GM19455 (cell line): ENCODE data around the gene TFIP11.
A peak's percentile ranks its signal among the peaks of the same experiment; 100 is the strongest.

Experiments
- ATAC-seq: cut with Tn5 transposase; IDR thresholded peaks from one replicate; pipeline ENCODE4 v1.9.1; 2021; ENCODE audit not compliant: unreplicated experiment

TFIP11 gene

DNA sequence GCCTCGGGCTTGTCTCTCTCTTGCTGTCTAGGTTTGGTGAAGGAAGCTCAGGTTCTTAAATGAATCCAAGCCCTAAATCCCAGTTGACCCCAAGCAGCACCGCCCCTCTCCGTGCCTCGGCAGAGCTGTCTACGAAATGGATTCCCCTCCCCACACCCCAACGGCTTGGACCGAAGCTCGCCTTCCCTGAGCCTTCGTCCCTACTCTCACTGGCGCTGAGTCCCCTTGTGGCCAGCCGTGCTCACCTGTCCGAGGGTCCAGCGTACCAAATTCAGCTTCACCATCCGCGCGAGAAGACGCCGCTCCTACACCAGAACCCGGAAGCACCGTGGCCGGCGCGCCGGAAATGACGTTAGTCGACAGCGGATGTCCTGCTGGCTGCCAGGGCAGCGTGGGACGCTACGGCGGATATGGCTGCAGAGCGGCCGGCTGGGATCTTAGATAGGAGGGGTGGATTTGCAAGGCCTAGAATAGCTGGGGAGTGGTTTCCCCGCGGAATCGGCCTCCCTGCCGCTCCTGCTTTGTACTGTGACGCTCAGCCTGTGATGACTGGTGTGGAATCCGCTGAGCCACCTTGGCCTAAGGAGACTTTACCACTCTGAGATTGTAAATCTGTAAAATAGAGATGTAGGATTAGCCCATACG lies at the start of gene TFIP11:
Gene TFIP11 (minus strand): TSS at position 325 of the 645 bp plus-strand sequence. CDS start 2,201 bp downstream, outside the sequence.
- ATAC-seq = peak; percentile 90

DNA sequence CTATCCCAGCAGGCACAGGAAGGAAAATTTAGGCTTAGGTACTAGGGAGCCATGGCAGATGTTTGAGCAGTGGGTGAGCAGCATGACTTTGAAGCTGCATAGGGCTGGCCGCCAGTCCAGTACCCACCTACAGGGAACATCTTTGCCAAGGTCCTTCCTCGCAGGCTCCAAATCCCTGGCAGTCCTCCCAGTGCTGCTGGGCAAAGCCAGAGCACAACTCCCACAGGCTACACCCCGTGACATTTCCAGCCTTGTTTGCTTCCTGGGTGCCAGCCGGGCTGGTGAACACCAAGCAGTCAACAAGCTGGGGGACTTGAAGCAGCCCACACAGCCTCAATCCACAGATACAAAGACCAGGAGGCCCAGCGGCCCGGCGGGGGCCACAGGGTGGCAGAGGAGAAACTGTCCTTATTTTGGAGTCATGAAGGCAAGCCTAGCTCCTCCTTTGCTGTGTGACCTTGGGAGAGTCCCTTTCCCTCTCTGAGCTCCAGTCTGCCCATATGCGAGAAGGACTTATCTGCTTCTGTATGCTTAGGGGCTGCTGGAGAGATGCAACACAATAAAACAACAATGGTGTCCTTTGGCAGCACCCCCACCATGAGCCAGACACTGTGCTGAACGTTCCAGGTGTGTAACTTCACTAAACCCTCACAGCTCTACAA lies 49.6 kb upstream of the TFIP11 start:
- no peak for ATAC-seq

DNA sequence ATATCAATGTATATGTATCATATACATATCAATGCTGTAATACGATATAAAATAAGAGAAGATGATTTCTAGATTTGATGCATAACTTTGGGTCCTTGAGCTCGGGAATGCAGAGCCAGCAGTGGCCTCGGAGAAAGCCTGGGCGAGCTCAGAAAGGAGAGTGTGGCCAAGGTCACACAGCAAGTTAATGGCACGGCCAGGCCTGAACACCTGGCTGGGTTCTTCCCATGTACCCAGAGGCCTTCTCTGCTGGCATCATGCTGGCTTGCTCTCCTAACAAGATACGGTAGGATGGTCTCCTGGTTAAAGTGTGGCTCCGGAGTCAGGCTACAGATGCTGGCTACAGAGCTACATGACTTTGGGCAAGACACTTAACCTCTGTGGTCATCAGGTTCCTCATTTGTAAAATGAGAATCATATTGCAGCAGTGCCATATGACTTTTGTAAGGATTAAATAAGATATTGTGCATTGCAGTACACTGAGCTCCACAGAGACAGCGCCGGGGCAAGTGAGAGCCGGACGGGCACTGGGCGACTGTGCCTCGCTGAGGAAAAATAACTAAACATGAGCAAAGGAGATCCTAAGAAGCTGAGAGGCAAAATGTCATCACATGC lies 47.8 kb upstream of the TFIP11 start:
- ATAC-seq = no peak

DNA sequence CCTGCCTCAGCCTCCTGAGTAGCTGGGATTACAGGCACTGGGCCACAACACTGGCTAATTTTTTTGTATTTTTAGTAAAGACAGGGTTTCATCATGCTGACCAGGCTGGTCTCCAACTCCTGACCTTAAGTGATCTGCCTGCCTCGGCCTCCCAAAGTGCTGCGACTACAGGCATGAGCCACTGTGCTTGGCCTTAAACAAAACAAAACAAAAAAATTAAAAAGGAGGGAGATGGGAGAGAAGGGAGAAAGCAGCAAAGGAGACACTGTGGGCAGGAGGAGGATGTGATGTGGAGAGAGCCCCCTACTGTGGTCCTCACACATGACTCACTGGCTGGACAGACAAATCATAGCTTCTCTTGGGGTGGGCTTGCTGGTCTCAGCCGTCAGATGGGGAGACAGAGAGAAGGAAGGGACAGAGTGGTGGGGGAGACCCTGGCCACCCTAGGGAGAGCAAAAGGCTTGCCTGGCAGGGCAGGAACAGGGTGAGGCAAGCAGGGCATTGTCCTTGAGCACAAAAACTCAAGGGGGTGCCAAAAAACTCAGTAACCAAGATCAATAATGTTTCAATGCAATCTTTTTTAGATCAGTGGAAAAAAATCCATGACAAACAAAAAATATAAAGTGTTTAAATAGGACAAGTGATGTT lies 46.1 kb upstream of the TFIP11 start:
- no peak for ATAC-seq

DNA sequence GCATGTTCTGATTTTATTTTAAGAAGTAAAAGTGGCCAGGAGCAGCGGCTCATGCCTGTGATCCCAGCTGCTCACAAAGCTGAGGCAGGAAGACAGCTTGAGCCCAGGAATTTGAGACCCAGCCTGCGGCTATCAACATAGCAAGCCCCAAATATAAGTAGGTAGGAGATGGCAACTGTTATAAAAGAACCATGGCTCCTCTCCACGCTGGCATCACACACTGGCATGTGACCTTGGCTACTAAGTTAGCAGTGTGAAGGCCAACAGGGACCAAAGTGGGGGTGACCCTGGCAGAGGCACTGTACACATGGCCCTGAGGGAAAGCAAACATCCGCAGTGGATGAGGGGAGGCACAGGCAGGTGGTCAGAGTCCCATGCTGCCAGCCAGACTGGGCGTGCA lies 44.6 kb upstream of the TFIP11 start:
- no peak for ATAC-seq

DNA sequence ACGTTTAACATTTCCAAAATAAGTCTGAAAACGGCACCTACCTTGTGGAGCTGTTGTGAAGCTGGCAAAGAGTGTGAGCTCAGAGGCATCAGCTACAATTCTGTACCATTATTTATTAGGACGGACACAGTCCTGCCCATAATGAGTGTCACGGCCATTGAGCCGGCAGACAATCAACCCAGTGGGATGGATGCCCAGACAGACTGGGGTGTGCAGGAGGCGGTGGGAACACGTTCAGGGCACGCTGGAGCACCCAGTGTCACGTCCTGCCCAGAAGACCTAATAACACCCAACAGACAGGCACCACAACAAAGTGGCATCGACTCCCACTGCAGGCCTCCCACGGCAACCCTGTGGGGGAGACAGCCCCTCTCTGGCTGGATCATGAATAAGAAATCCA lies 43.2 kb upstream of the TFIP11 start:
- no peak for ATAC-seq

DNA sequence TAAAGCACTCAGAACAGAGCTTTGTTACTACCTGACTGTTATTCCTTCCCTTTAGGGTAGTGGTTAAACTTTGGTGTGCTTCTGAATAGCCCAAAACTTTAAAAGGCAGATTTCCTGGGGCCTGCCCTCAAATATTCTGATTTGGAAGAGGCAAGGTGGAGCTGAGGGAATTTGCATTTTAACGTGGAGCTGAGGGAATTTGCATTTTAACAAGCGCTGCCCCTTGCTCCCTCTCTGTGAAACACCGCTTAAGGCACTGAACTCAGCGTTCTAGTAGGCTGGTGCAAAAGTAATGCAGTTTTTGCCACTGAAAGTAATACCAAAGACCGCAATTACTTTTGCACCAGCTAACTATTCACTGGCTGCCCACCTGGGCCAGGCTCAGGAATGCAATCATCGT lies 42.7 kb upstream of the TFIP11 start:
- no peak for ATAC-seq

DNA sequence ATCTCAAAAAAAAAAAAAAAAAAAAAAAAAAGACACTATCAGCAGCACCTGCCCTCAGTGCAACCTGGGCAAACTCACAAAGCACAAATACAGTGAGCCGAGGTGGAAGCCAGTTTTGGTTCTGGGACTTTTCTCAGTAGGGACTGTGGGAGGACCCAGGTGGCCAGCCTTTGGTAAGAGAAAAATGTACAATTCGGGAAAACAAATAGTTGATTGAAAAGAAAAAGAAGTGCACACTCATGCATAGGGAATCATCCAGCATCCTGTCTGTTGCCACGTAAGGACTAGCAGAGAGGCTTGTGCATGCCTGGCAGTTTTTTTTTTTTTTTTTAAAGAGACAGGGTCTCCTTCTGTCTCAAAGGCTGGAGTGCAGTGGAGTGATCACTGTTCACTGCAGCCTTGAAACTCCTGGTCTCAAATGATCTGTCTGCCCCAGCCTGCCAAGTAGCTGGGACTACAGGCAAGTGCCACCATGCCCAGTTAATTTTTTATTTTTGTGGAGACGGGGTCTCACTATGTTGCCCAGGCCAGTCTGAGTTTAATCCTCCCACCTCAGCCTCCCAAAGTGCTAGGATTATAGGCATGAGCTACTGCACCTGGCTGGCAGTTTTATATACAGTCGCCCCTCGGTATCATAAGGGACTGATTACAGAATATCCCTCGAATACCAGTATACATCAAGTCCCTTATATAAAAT lies 40.9 kb upstream of the TFIP11 start:
- ATAC-seq = no peak

DNA sequence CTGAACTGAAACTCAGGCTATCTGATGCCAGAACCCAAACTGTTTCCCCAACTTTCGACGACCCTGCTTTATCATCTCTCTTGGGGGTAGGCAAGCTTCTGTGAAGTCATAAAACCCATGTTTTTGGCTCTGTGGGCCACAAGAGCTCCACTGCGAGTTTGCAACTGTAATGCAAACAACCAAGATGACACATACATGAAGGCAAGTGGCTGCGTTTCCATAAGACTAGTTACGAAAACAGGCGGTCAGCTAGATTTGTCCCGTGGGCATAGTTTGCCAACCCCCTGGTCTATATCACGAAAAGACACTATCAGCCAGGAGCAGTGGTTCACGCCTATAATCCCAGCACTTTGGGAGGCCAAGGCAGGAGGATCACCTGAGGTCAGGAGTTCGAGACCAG lies 40.2 kb upstream of the TFIP11 start:
- ATAC-seq = no peak

DNA sequence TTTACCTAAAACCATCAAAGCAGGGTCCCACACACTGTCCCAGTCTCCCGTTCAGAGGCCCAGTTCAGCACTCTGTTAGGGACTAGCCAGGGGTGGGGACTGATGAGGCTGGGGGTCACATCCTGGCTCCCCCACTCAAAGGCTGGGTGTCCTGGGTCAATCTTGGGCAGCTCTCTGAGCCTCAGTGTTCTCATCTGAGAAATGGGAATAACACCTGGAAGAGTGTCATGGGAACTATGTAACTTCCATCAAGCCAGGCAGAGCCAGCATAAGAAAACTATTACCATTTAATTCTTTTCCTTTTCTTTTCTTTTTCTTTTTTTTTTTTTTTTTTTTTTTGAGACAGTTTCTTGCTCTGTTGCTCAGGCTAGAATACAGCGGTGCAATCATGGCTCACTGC lies 39.3 kb upstream of the TFIP11 start:
- no peak for ATAC-seq

DNA sequence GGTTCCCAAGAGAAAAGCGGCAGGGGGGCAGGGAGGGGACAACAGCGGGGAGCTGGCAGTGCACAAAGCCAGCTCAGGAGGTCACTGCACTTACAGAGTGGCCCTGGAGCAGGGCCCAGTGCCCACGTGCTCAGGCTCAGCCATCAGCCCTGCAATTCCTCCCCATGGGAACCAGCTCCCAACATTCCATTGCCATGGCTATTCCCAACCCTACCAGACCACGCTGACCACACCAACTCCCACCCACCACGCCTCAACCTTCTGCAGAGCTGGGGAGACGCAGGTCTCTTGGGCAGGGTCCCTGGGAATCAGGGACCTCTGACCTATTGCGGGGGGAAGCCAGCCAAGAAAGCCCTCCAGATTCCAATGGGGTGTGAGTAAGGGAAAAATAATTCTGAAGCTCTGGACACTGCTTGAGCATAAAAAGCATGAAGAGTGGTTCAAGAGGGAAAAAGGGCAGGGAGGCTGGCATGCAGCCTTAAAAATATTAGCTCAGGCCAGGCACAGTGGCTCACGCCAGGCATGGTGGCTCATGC lies 38.3 kb upstream of the TFIP11 start:
- ATAC-seq = no peak

DNA sequence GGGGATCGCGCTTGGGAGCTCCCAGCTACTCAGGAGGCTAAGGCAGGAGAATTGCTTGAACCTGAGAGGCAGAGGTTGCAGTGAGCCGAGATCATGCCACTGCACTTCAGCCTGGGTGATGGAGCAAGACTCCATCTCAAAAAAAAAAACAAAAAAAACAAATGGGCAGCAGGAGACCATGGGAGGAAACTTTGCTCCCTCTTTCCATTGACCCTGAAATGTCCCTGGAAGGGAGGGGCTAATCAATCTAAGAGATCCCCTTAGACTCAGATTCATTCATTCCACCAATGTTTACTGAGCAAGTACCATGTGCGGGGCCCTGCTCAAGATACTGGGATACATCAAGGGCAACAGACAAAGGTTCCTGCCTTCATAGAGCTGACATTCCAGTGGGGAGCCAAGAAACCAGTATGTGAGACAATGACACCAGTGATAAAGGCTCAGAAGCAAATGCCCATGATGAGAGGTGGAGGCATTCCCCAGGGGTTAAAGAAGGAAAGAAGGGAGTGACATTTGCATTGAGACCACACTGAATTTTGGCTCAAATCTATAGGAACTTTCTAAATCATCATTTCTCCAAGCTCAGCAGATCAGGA lies 37.7 kb upstream of the TFIP11 start:
- ATAC-seq = no peak

DNA sequence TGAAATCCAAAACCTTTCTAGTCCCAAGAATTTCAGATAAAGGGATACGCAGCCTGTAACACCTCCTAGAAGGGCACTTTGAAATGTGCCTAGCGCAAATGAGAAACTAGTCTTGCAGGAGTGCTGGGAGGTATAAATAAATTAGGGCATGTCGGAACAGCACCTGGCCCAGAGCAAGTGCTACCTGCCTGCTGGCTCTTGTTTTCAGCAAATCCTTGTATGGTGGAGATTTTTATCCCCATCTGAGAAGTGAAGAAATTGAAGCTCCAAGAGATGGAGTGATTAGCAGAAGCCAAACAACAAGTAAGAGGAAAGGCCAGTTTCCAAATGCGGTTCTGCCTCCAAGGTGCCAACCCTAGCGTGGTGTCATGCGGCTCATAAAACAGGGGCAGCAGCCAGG lies 36.7 kb upstream of the TFIP11 start:
- no peak for ATAC-seq

DNA sequence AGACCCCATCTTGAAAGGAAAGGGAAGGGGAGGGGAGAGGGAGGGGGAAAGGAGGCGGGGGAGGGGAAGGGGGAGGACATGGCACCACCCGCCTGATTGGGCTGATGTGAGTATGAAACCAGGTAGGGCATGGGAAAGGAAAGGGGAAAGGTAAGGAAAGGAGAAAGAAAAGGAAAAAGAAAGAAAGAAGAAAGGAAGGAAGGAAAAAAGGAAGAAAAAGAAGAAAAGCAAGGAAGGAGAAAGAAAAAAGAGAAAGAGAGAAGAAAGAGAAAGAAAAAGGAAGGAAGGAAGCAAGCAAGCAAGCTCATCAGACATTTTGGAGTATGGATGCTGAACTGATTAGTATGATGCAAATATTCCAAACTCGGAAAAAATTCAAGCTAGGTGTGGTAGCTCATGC lies 36.0 kb upstream of the TFIP11 start:
- ATAC-seq = no peak

DNA sequence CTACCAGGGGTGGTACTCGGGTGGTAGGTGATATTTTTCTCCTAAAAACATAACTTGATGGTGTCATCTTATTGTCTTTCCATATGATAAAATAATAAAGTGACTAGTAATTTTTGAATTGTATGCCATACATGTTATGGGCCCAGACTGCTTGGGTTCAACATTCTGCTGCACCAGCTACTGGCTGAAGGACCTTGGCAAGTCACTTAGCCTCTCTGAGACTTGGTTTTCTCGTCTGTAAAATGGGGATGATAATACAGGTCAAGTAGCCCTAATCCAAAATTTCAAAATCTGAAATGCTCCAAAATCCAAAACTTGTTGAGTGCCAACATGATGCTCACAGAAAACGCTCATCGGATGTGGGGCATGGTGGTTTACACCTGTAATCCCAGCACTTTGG lies 35.6 kb upstream of the TFIP11 start:
- no peak for ATAC-seq

DNA sequence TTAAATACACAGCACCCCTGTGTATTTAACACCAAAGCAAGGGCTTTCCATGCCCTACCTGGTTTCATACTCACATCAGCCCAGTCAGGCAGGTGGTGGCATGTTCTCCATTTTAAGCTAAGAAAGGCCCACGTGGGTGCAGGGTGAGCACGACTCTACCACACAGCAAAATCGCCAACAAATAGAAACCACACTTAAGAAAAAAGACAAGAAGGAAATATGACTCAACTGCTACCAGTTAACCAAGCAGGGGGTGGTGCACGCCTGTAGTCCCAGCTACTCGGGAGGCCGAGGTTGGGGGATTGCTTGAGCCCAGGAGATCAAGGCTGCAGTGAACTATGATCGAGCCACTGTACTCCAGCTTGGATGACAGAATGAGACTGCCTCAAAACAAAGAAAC lies 35.2 kb upstream of the TFIP11 start:
- no peak for ATAC-seq

DNA sequence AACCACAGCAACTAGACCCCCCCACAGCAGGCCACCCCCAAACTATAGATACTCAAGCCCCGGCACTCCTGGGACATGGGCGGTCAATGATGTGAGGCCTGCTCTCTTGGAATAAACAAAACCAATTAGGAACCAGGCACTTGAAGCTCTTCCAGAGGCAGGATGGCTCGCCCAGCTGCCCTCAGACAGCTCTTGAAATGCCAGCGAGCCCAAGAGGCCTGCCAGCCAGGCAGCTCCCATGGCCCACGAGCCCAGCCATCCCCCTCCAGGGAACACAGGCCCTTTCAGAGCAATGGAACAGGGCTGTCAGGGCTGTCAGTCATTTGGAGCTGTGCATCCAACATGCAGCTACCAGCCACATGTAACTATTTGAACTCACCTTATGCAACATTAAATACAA lies 34.0 kb upstream of the TFIP11 start:
- no peak for ATAC-seq

DNA sequence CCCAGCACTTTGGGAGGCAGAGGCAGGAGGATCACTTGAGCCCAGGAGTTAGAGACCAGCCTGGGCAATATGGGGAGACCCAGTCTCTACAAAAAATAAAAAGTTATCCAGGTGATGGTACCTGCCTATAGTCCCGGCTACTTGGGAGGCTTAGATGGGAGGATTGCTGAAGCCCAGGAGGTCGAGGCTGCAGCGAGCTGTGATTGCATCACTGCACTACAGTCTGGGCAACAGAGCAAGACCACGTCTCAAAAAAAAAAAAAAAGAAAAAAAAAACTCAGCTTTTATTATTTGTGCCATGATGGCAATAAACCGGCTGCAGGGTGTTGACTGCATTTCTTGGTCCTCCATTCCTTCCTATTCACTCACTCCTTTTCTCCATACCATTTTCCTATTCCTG lies 33.6 kb upstream of the TFIP11 start:
- no peak for ATAC-seq

DNA sequence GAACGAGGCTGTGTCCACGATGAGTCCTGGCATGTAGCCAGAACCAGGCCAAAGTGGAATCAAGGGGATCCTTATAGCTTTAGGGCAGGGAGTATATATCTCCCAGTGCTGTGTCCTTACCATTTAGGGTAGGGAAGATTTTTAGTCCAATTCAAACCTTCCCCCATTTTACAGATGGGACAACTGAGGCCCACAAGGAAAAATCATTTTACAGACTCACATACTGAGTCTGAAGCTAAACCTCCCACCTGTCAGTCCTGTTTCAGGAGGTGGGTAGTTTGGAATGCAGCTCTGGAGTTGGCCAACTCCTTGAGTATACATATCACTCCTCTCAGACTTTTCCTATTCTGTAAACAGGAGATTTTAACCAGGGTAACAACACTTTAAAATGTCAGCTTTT lies 33.1 kb upstream of the TFIP11 start:
- no peak for ATAC-seq

DNA sequence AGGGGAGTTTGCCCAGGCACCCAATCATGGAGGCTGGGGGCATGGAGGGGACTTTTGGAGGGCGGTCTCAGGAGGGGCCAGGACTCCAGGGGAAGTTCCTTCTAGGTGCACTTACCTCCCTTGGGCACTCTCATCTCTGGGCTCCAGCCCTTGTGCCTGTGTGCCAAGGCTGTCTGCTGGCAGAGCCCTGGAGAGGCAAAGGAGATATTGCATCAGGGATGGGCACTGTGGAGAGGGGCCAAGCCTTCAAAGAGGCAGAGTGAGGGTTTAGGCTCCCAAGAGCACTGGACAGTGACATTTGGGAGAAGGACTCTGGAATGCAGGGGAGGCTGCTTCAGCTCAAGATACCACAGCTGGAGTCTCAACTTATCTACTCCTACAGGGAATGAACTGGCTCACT lies 32.2 kb upstream of the TFIP11 start:
- ATAC-seq = no peak

DNA sequence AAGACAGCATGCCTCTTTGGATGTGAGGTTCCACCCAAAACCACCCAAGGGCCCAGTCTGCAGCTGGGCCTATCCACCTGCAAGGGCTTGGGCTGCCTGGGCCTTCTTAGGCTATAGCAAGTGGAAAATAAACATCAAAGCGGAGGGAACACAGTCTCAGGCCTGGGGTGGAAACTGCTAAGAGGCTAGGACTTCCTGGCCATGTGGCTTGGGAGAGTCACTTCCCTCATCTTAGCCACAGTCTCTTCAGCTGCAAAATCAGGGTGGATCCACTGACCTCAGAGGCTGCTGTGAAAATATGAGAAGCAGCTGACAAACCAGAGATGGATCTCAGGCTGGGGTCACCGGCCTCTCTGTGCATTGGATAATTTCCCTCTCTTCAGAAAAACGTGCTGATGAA lies 30.6 kb upstream of the TFIP11 start:
- ATAC-seq = no peak
